ENCODE measurements around the gene AS3MT. TPM values are rescaled to one million over a fixed set of nuclear protein-coding genes. Genes with fewer than 3 reads are reported as not detected.
"Not testable (repeated sequence)": the region's sequence is repeated elsewhere in the genome, so short reads cannot be mapped to it uniquely, and the experiment has no call there.

The AS3MT gene
- total and polyA plus RNA-seq, 2 experiments from 2014 or later, result 0.49 to 2.3 TPM

GRCh38 chr10:102841827-102842345 is 27.4 kb upstream of the AS3MT start:
- H3K9ac ChIP-seq, result no peak overlapping the region
- no peaks in the 10 kb centered on the region for H3K36me3 ChIP-seq (ENCODE audit: low read depth)
- H3K4me2 ChIP-seq (ENCODE audit: unreplicated experiment), result no peak overlapping the region
- peaks cover 13% of the 10 kb centered on the region; the same call in 1 of the 2 replicates for H3K27me3 ChIP-seq (replicated peaks; ENCODE audit: insufficient read depth)
- TF ChIP-seq EZH2 (IDR thresholded peaks at IDR 0.05; ENCODE audit: insufficient read depth, poor library complexity, severe bottlenecking), result no peak
- no peak for TF ChIP-seq EZH2phosphoT487 (IDR thresholded peaks at IDR 0.05; ENCODE audit: insufficient read depth, low read depth)
- in situ Hi-C loops (cut with MboI), result no loop called here
- H3K79me2 ChIP-seq (ENCODE audit: insufficient read depth), result no peaks in the 10 kb centered on the region
- no peaks in the 10 kb centered on the region for H3F3A ChIP-seq (ENCODE audit: insufficient read depth)
- DNase-seq, result no peak
- WGBS, 2 experiments (ENCODE audit: low coverage in 1 of 2, low lambda C conversion rate in 2 of 2, missing lambda C conversion rate in 2 of 2), result 47 to 54% methylated on average over 11 of the region's 11 CpGs
- no peaks in the 10 kb centered on the region for H4K20me1 ChIP-seq (ENCODE audit: insufficient read depth)
- no peaks in the 10 kb centered on the region for H3K9me3 ChIP-seq (ENCODE audit: low read depth)
- H2AFZ ChIP-seq, result no peak overlapping the region
- no peaks in the 10 kb centered on the region for H3K4me1 ChIP-seq (ENCODE audit: insufficient read depth)
- H3K27ac ChIP-seq, result no peak overlapping the region
- no peak overlapping the region for H3K4me3 ChIP-seq
- H3K9me2 ChIP-seq (ENCODE audit: insufficient read depth), result no peaks in the 10 kb centered on the region

GRCh38 chr10:102843139-102843538 is 26.1 kb upstream of the AS3MT start:
- H3K36me3 ChIP-seq (ENCODE audit: low read depth); in situ Hi-C loops (cut with MboI); H3K4me2 ChIP-seq (ENCODE audit: unreplicated experiment); H3K4me3 ChIP-seq; H2AFZ ChIP-seq; H3K9ac ChIP-seq; H4K20me1 ChIP-seq (ENCODE audit: insufficient read depth); H3K79me2 ChIP-seq (ENCODE audit: insufficient read depth); H3F3A ChIP-seq (ENCODE audit: insufficient read depth); DNase-seq; H3K27ac ChIP-seq; H3K9me2 ChIP-seq (ENCODE audit: insufficient read depth); H3K9me3 ChIP-seq (ENCODE audit: low read depth); H3K4me1 ChIP-seq (ENCODE audit: insufficient read depth): not testable (repeated sequence)
- 0 out of 2 replicates have a peak, but pooled peaks cover 13% of the 10 kb centered on the region for H3K27me3 ChIP-seq (replicated peaks; ENCODE audit: insufficient read depth)
- 34 to 43% methylated on average over 8 of the region's 8 CpGs for WGBS, 2 experiments (ENCODE audit: low coverage in 1 of 2, low lambda C conversion rate in 2 of 2, missing lambda C conversion rate in 2 of 2)

- H2AFZ ChIP-seq; in situ Hi-C loops (cut with MboI); DNase-seq; H4K20me1 ChIP-seq (ENCODE audit: insufficient read depth); H3K4me3 ChIP-seq; H3F3A ChIP-seq (ENCODE audit: insufficient read depth); H3K9me2 ChIP-seq (ENCODE audit: insufficient read depth); H3K27ac ChIP-seq; H3K9ac ChIP-seq; H3K36me3 ChIP-seq (ENCODE audit: low read depth); H3K9me3 ChIP-seq (ENCODE audit: low read depth); H3K4me1 ChIP-seq (ENCODE audit: insufficient read depth); H3K4me2 ChIP-seq (ENCODE audit: unreplicated experiment); H3K79me2 ChIP-seq (ENCODE audit: insufficient read depth): not testable (repeated sequence)
- H3K27me3 ChIP-seq (replicated peaks; ENCODE audit: insufficient read depth), result 0 out of 2 replicates have a peak, but pooled peaks cover 13% of the 10 kb centered on the region
- WGBS, 2 experiments (ENCODE audit: low coverage in 1 of 2, low lambda C conversion rate in 2 of 2, missing lambda C conversion rate in 2 of 2), result 78 to 81% methylated on average over 6 of the region's 6 CpGs
Observed at GRCh38 chr10:102844190-102844776, 25.0 kb upstream of the AS3MT start.

DNA sequence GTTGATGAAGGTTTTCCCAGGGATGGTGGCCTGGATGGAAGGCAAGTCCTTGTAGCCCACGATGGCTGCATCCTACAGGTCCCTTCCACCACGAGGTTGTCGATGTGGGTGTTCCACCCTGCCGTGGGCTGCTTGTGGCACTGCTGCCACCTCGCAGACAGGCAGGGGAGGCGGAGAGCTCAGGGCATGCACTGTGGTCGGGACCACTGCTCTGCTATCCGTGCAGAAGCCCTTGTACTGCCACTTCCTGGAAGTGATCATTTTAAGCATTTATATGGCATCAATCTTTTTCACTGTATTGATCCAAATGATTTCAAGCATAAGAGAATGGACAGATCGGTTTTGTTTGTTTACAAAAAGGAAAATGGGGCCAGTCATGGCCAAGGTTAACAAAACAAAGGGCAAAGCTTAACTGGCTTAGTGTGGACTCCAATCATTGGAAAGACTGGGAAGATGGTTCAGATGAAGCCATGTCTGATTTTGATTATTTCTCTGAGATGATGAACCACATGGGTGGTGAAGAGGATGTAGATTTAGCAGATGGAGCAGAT is 23.8 kb upstream of the AS3MT start:
- Histone ChIP-seq H3K9me2 (ENCODE audit: insufficient read depth) (no peaks in the 10 kb centered on the region), H4K20me1 (ENCODE audit: insufficient read depth) (no peaks in the 10 kb centered on the region), H3K9me3 (ENCODE audit: low read depth) (no peaks in the 10 kb centered on the region), H3K79me2 (ENCODE audit: insufficient read depth) (no peaks in the 10 kb centered on the region), H3K4me1 (ENCODE audit: insufficient read depth) (no peaks in the 10 kb centered on the region), H3K4me2 (ENCODE audit: unreplicated experiment) (no peak overlapping the region), H3F3A (ENCODE audit: insufficient read depth) (no peaks in the 10 kb centered on the region), H3K27ac (no peak overlapping the region), H3K27me3 (replicated peaks; ENCODE audit: insufficient read depth) (0 out of 2 replicates have a peak, but pooled peaks cover 13% of the 10 kb centered on the region), H3K36me3 (ENCODE audit: low read depth) (no peaks in the 10 kb centered on the region), H3K4me3 (no peak overlapping the region), H3K9ac (no peak overlapping the region), H2AFZ (no peak overlapping the region)
- no peak for DNase-seq
- 56 to 61% methylated on average over 9 of the region's 9 CpGs for WGBS, 2 experiments (ENCODE audit: low coverage in 1 of 2, low lambda C conversion rate in 2 of 2, missing lambda C conversion rate in 2 of 2)
- in situ Hi-C loops (cut with MboI), result no loop called here
- TF ChIP-seq EZH2phosphoT487 (IDR thresholded peaks at IDR 0.05; ENCODE audit: insufficient read depth, low read depth) (no peak), EZH2 (IDR thresholded peaks at IDR 0.05; ENCODE audit: insufficient read depth, poor library complexity, severe bottlenecking) (no peak)
